Measurements from ENCODE around the gene FABP2.

FABP2 gene

GRCh38 chr4:119299260-119299671 lies 22.7 kb downstream of the FABP2 start:
- TF ChIP-seq CTCF (IDR thresholded peaks at IDR 0.05; ENCODE audit: low read depth, low read length) = no peak
- no peak for DNase-seq (ENCODE audit: extremely low read depth, low read depth)

GRCh38 chr4:119297795-119298194 lies 24.1 kb downstream of the FABP2 start:
- no peak for TF ChIP-seq CTCF (IDR thresholded peaks at IDR 0.05; ENCODE audit: low read depth, low read length)
- no peak for DNase-seq (ENCODE audit: extremely low read depth, low read depth)

- TF ChIP-seq CTCF (IDR thresholded peaks at IDR 0.05; ENCODE audit: low read depth, low read length) = no peak
- DNase-seq (ENCODE audit: extremely low read depth, low read depth) = no peak
Observed at GRCh38 chr4:119296356-119296755, 25.6 kb downstream of the FABP2 start.

GRCh38 chr4:119290598-119290997 lies 31.3 kb downstream of the FABP2 start:
- no peak for DNase-seq (ENCODE audit: extremely low read depth, low read depth)
- TF ChIP-seq CTCF (IDR thresholded peaks at IDR 0.05; ENCODE audit: low read depth, low read length) = no peak

- TF ChIP-seq CTCF (IDR thresholded peaks at IDR 0.05; ENCODE audit: low read depth, low read length) = no peak
Observed at GRCh38 chr4:119289313-119289712, 32.6 kb downstream of the FABP2 start.

GRCh38 chr4:119286377-119287002 lies 35.4 kb downstream of the FABP2 start:
- DNase-seq (ENCODE audit: extremely low read depth, low read depth) = peak; percentile 49
- peak; percentile 49 for TF ChIP-seq CTCF (IDR thresholded peaks at IDR 0.05; ENCODE audit: low read depth, low read length)

More at GRCh38 chr4:119289313-119289712, 32.6 kb downstream of the FABP2 start:
- DNase-seq (ENCODE audit: extremely low read depth, low read depth) = no peak

- DNase-seq (ENCODE audit: extremely low read depth, low read depth) = no peak
- TF ChIP-seq CTCF (IDR thresholded peaks at IDR 0.05; ENCODE audit: low read depth, low read length) = no peak
Observed at GRCh38 chr4:119284876-119285780, 36.8 kb downstream of the FABP2 start.
